ENCODE measurements around the gene GXYLT1.
"Not testable (repeated sequence)": the region's sequence is repeated elsewhere in the genome, so short reads cannot be mapped to it uniquely, and the experiment has no call there.

The GXYLT1 gene

GRCh38 chr12:42099433-42099832 is 45.2 kb downstream of the GXYLT1 start:
- no peak for DNase-seq (ENCODE audit: low read depth in 2 of 2)

GRCh38 chr12:42097971-42098370 is 46.7 kb downstream of the GXYLT1 start:
- DNase-seq (ENCODE audit: low read depth in 2 of 2), result no peak

- peak in 1 of 2 donors; percentile 13 for DNase-seq (ENCODE audit: low read depth in 2 of 2)
Measured at GRCh38 chr12:42094277-42094676, 50.4 kb downstream of the GXYLT1 start.

GRCh38 chr12:42091769-42092168 is 52.9 kb downstream of the GXYLT1 start:
- no peak for DNase-seq (ENCODE audit: low read depth in 2 of 2)

- no peak for DNase-seq (ENCODE audit: low read depth in 2 of 2)
Measured at GRCh38 chr12:42090899-42091298, 53.8 kb downstream of the GXYLT1 start.

- no peak for DNase-seq (ENCODE audit: low read depth in 2 of 2)
Measured at GRCh38 chr12:42086031-42086430, 58.6 kb downstream of the GXYLT1 start.

- no peak for DNase-seq (ENCODE audit: low read depth in 2 of 2)
Measured at GRCh38 chr12:42085594-42085993, 59.1 kb downstream of the GXYLT1 start.

GRCh38 chr12:42084522-42084921 is 60.2 kb downstream of the GXYLT1 start:
- DNase-seq (ENCODE audit: low read depth in 2 of 2), result no peak

GRCh38 chr12:42076976-42077375 is 67.7 kb downstream of the GXYLT1 start:
- no peak for DNase-seq (ENCODE audit: low read depth in 2 of 2)

GRCh38 chr12:42070036-42070435 is 74.6 kb downstream of the GXYLT1 start:
- DNase-seq (ENCODE audit: low read depth in 2 of 2), result no peak

- no peak for DNase-seq (ENCODE audit: low read depth in 2 of 2)
Measured at GRCh38 chr12:42059127-42059526, 85.5 kb downstream of the GXYLT1 start.

- no peak for DNase-seq (ENCODE audit: low read depth in 2 of 2)
Measured at GRCh38 chr12:42056130-42056529, 88.5 kb downstream of the GXYLT1 start.

GRCh38 chr12:42053456-42053855 is 91.2 kb downstream of the GXYLT1 start:
- no peak for DNase-seq (ENCODE audit: low read depth in 2 of 2)

GRCh38 chr12:42048980-42049379 is 95.7 kb downstream of the GXYLT1 start:
- not testable (repeated sequence) for DNase-seq (ENCODE audit: low read depth in 2 of 2)

GRCh38 chr12:42039577-42039976 is 105.1 kb downstream of the GXYLT1 start:
- no peak for DNase-seq (ENCODE audit: low read depth in 2 of 2)

GRCh38 chr12:42039176-42039575 is 105.5 kb downstream of the GXYLT1 start:
- no peak for DNase-seq (ENCODE audit: low read depth in 2 of 2)

- no peak for DNase-seq (ENCODE audit: low read depth in 2 of 2)
Measured at GRCh38 chr12:42031847-42032564, 112.7 kb downstream of the GXYLT1 start.

Data from stimulated activated CD8-positive, alpha-beta memory T cell treated with anti-CD3 and anti-CD28 coated beads, Interleukin-2, amount 100 ng/mL, for 1 hour (primary cell).